Natural killer cell (primary cell): ENCODE measurements around the gene DHRS3. TPM values are rescaled to one million over a fixed set of nuclear protein-coding genes. Genes with fewer than 3 reads are reported as not detected.

Experiments used
- ATAC-seq, 3 donors: fragments of 150-1000 bp in 2 of 3; fragments of 200-7000 bp in 1 of 3; cut with Tn5 transposase; 1 replicate in 1 of 3; 2 replicates in 2 of 3; pipeline ENCODE4 v1.10.0; 2021; ENCODE audit warnings: mild to moderate bottlenecking in 2 of 3, moderate library complexity in 2 of 3
- DNase-seq, 2 donors: peaks; one replicate each; pipeline versions ENCODE4 v3.0.0 to v3.0.0-alpha.2; 2013 to 2021; ENCODE audit warnings: mixed read lengths in 1 of 2
- H3K27ac ChIP-seq: one replicate; pipeline ENCODE4 v1.5.1; 2013; ENCODE audit warnings: mild to moderate bottlenecking, low read length
- H3K27me3 ChIP-seq: one replicate; pipeline ENCODE4 v1.6.1; 2013; ENCODE audit warnings: low read length; ENCODE audit not compliant: control insufficient read depth, insufficient read depth
- H3K36me3 ChIP-seq: one replicate; pipeline ENCODE4 v1.6.1; 2013; ENCODE audit warnings: low read length; ENCODE audit not compliant: control insufficient read depth, insufficient read depth
- H3K4me1 ChIP-seq: one replicate; pipeline ENCODE4 v1.6.1; 2013; ENCODE audit warnings: low read length; ENCODE audit not compliant: control insufficient read depth, insufficient read depth
- H3K4me3 ChIP-seq: one replicate; pipeline ENCODE4 v1.5.1; 2013; ENCODE audit warnings: low read length
- H3K9me3 ChIP-seq: one replicate; pipeline ENCODE4 v1.6.1; 2013; ENCODE audit warnings: low read length; ENCODE audit not compliant: control insufficient read depth, insufficient read depth
- H3K27ac Mint-ChIP-seq, 2 donors: one replicate each; pipeline ENCODE4 v1.8.0; 2022; ENCODE audit warnings: mild to moderate bottlenecking in 2 of 2, mixed read lengths in 2 of 2, moderate library complexity in 1 of 2
- H3K27me3 Mint-ChIP-seq, 2 donors: one replicate each; pipeline ENCODE4 v1.8.0; 2022; ENCODE audit warnings: low read depth in 2 of 2, mixed read lengths in 2 of 2
- H3K36me3 Mint-ChIP-seq: one replicate; pipeline ENCODE4 v1.8.0; 2022; ENCODE audit warnings: mixed read lengths
- H3K4me1 Mint-ChIP-seq, 2 donors: one replicate each; pipeline ENCODE4 v1.8.0; 2022; ENCODE audit warnings: mixed read lengths in 2 of 2
- H3K4me3 Mint-ChIP-seq: one replicate; pipeline ENCODE4 v1.8.0; 2022; ENCODE audit warnings: mild to moderate bottlenecking, moderate library complexity, mixed read lengths
- H3K9me3 Mint-ChIP-seq, 2 donors: one replicate each; pipeline ENCODE4 v1.8.0; 2022; ENCODE audit warnings: mixed read lengths in 2 of 2
- CTCF ChIP-seq: fragments of 200-600 bp; IDR thresholded peaks from one replicate; pipeline ENCODE4 v1.8.0; 2022; ENCODE audit warnings: antibody characterized with exemption
- WGBS: methylation state at CpG from one replicate; pipeline ENCODE4 v1.1.7; 2013; ENCODE audit warnings: missing lambda C conversion rate; ENCODE audit not compliant: insufficient coverage; 5-methylcytosine and 5-hydroxymethylcytosine counted together
- intact Hi-C: fragments of 100-400 bp; cut with micrococcal nuclease; formaldehyde crosslinking; loops from one replicate; pipeline ENCODE4 v1.14.2; 2022
- total RNA-seq, 4 donors: library from RNA; stranded (reverse); fragments of 120-200 nt in 1 of 4; gene quantifications; one replicate each; pipeline versions ENCODE4 v1.2.3 to v1.2.4, GENCODE V29; 2013 to 2022

DHRS3 gene
- total RNA-seq, 3 donors from 2014 or later (not counting 1 experiment from before 2014, with no cell fraction given) = 106 to 175 (median 153) TPM

GRCh38 chr1:12537906-12538461 lies 80.0 kb downstream of the DHRS3 start:
- H3K36me3 ChIP-seq = no peaks in the 10 kb centered on the region
- DNase-seq = no peak
- intact Hi-C loops = no loop called here
- H3K9me3 ChIP-seq = peaks cover 2% of the 10 kb centered on the region
- ATAC-seq = no peak
- Mint-ChIP-seq H3K36me3 (peaks cover 18% of the 10 kb centered on the region), H3K27me3 (peaks cover 0 to 4% of the 10 kb centered on the region in 2 donors), H3K4me1 (peaks cover 0 to 13% of the 10 kb centered on the region in 2 donors), H3K4me3 (no peak overlapping the region), H3K9me3 (no peaks in the 10 kb centered on the region), H3K27ac (no peak overlapping the region)
- no peak overlapping the region for H3K4me3 ChIP-seq
- TF ChIP-seq CTCF = no peak
- no peak overlapping the region for H3K27ac ChIP-seq
- H3K4me1 ChIP-seq = no peaks in the 10 kb centered on the region
- WGBS = 84% methylated on average over 3 of the region's 3 CpGs
- H3K27me3 ChIP-seq = no peaks in the 10 kb centered on the region

- ATAC-seq = no peak
- Mint-ChIP-seq H3K27ac (no peak overlapping the region), H3K27me3 (peaks cover 0 to 4% of the 10 kb centered on the region in 2 donors), H3K36me3 (peaks cover 18% of the 10 kb centered on the region), H3K4me3 (no peak overlapping the region), H3K9me3 (no peaks in the 10 kb centered on the region), H3K4me1 (peaks cover 0 to 13% of the 10 kb centered on the region in 2 donors)
- H3K9me3 ChIP-seq = peaks cover 2% of the 10 kb centered on the region
- no peaks in the 10 kb centered on the region for H3K4me1 ChIP-seq
- H3K27me3 ChIP-seq = no peaks in the 10 kb centered on the region
- 92% methylated on average over 4 of the region's 4 CpGs for WGBS
- H3K4me3 ChIP-seq = no peak overlapping the region
- DNase-seq = no peak
- H3K27ac ChIP-seq = no peak overlapping the region
- intact Hi-C loops = no loop called here
- H3K36me3 ChIP-seq = no peaks in the 10 kb centered on the region
- no peak for TF ChIP-seq CTCF
These were observed 80.7 kb downstream of the DHRS3 start for GRCh38 chr1:12537294-12537693.

- ATAC-seq (no peak), DNase-seq (no peak)
- no peaks in the 10 kb centered on the region for H3K9me3 Mint-ChIP-seq
- 54% methylated on average over 1 of the region's 1 CpG for WGBS
- intact Hi-C loops = no loop called here
- no peak overlapping the region for H3K4me3 Mint-ChIP-seq
- peaks cover 0 to 13% of the 10 kb centered on the region in 2 donors for H3K4me1 Mint-ChIP-seq
- H3K27me3 Mint-ChIP-seq = no peaks in the 10 kb centered on the region
- H3K27ac Mint-ChIP-seq = no peak overlapping the region
- Histone ChIP-seq H3K4me1 (no peaks in the 10 kb centered on the region), H3K9me3 (peaks cover 2% of the 10 kb centered on the region), H3K27me3 (no peaks in the 10 kb centered on the region), H3K27ac (no peak overlapping the region), H3K36me3 (no peaks in the 10 kb centered on the region), H3K4me3 (no peak overlapping the region)
- peaks cover 18% of the 10 kb centered on the region for H3K36me3 Mint-ChIP-seq
- no peak for TF ChIP-seq CTCF
These were observed 81.9 kb downstream of the DHRS3 start for GRCh38 chr1:12536023-12536639.
